Coronary artery (tissue), 2 donors: ENCODE results near the gene MCEMP1.

Source experiments
- DNase-seq: peaks from one replicate; pipeline ENCODE4 v3.0.0-alpha.2; 2017; ENCODE audit warnings: low spot score
- H3K27ac ChIP-seq, 2 donors: fragments of 200-600 bp; sonication (generic); one replicate each; pipeline ENCODE4 v1.5.1; 2016 to 2019
- H3K4me3 ChIP-seq: fragments of 200-600 bp; sonication (generic); 2 replicates; pipeline ENCODE4 v1.5.1; 2016; ENCODE audit warnings: mild to moderate bottlenecking, moderate library complexity
- TF ChIP-seq, protein P1 (sequence below): fragments of 200-600 bp; sonication (generic); IDR thresholded peaks from one replicate; pipeline ENCODE4 v1.5.1; 2019; ENCODE audit warnings: antibody characterized with exemption

The MCEMP1 gene

DNA sequence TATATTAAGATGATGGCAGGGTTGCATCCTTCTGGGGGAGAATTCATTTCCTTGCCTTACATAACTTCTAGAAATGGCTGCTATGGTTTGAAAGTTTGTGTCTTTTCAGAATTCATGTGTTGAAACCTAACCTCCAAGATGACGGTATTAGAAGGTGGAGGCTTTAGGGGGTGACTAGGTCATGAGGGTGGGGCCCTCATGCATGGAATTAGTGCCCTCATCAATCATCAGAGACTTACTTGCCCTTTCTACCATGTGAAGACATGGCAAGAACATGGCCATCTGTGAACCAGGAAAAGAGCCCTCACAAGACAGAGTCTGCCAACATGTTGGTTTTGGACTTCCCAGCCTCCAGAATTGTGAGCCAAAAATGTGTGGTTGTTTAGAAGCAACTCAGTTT, 39.9 kb downstream of the MCEMP1 start:
- Histone ChIP-seq H3K4me3 (no peak overlapping the region), H3K27ac (no peak overlapping the region)
- DNase-seq, result no peak
- TF ChIP-seq, protein P1, sequence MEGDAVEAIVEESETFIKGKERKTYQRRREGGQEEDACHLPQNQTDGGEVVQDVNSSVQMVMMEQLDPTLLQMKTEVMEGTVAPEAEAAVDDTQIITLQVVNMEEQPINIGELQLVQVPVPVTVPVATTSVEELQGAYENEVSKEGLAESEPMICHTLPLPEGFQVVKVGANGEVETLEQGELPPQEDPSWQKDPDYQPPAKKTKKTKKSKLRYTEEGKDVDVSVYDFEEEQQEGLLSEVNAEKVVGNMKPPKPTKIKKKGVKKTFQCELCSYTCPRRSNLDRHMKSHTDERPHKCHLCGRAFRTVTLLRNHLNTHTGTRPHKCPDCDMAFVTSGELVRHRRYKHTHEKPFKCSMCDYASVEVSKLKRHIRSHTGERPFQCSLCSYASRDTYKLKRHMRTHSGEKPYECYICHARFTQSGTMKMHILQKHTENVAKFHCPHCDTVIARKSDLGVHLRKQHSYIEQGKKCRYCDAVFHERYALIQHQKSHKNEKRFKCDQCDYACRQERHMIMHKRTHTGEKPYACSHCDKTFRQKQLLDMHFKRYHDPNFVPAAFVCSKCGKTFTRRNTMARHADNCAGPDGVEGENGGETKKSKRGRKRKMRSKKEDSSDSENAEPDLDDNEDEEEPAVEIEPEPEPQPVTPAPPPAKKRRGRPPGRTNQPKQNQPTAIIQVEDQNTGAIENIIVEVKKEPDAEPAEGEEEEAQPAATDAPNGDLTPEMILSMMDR, result no peak

DNA sequence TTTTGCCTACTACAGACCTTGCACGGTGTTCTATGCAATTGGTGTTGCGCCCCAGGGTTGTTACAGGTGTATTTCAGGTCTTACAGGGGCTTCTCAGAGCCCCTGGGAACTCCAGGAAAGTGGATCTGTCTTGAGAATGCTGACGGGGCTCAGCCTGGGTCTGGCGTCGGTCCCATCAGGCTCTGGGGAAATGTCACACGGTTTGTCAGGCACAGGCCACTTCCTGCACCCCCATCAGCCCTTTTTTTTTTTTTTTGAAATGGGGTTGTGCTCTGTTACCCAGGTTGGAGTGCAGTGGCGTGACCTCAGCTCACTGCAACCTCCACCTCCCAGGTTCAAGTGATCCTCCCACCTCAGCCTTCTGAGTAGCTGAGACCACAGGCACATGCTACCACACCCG, 41.8 kb downstream of the MCEMP1 start:
- TF ChIP-seq, protein P1, result no peak
- DNase-seq, result no peak
- Histone ChIP-seq H3K4me3 (no peak overlapping the region), H3K27ac (no peak overlapping the region)

DNA sequence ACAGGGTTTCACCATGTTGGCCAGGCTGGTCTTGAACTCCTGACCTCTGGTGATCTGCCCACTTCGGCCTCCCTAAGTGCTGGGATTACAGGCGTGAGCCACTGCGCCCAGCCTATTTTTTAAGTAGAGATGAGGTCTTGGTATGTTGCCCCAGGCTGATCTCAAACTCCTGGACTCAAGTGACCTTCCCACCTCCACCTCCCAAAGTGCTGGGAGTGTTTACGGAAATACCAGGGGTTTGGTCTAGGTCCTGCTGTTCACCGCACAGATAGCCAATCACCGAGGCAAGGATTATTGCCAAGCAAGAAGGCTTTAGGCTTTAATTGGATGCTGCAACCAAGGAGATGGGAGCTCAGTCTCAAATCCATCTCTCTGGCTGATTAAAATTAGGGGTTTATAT, 43.5 kb downstream of the MCEMP1 start:
- Histone ChIP-seq H3K27ac (no peak overlapping the region), H3K4me3 (no peak overlapping the region)
- no peak for DNase-seq
- TF ChIP-seq, protein P1, result no peak

DNA sequence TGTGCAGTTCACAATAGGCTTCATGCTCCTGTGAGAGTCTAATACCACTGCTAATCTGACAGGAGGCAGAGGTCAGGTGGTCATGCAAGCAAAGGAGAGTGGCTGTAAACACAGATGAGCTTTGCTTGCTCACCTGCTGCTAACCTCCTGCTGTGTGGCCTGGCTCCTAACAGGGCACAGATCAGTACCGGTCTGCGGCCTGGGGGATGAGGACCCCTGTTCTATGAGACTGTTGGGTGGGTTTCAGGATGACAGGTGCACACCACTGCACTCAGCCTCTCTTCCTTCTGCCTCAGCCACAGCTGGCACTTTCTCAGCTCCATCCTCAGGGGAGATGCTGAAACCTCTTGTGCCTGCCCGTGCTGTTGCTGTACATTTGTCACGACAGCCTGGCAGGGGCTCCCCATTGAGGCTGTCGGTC, 45.4 kb downstream of the MCEMP1 start:
- TF ChIP-seq, protein P1, result no peak
- no peak overlapping the region for H3K27ac ChIP-seq
- no peak for DNase-seq
- no peak overlapping the region for H3K4me3 ChIP-seq

DNA sequence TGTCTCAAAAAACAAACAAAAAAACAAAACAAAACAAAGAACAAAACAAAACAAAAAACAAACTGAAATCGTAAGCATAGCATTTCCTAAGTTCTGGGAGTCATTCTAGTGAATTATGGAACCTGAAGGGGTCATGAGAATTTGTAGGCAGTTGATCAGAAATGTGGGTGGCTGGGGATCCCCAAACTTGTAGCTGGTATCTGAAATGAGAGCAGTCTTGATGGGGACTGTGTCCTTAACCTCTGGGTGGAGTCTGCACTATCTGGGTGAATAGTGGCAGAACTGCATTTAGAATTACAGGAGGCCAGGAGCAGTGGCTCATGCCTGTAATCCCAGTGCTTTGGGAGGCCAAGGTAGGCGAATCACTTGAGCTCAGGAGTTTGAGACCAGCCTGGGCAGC, 48.9 kb downstream of the MCEMP1 start:
- Histone ChIP-seq H3K4me3 (no peak overlapping the region), H3K27ac (no peak overlapping the region)
- TF ChIP-seq, protein P1, result no peak
- no peak for DNase-seq

DNA sequence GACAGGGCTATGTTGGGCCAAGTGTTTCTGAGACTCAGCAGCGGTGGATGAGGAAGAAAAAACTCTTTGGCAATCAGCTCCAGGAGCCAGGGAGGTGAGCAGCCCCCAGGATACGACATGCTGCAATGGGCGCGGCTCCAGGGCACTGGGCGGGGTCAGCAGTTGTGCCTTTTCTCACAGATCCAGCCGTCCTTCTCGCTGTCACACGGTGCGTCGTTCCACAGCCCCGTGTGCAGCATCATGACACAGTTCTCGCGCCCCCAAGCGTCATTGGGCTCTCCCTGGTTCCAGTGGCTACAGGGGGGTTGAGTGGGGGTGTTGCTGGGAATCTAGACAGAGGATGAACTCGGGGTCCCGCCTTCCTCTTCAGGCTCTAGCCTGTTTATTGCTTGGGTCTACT, 52.3 kb downstream of the MCEMP1 start:
- TF ChIP-seq, protein P1, result no peak
- no peak for DNase-seq
- no peak overlapping the region for H3K4me3 ChIP-seq
- no peak overlapping the region for H3K27ac ChIP-seq
